HCT116 (cell line): Measurements from ENCODE around the gene DMKN. TPM values are rescaled to one million over a fixed set of nuclear protein-coding genes. Genes with fewer than 3 reads are reported as not detected.

ENCODE experiments used
- ATAC-seq: fragments of 200-7000 bp; cut with Tn5 transposase; 2 replicates; pipeline ENCODE4 v1.9.1; 2020; ENCODE audit warnings: mild to moderate bottlenecking, moderate library complexity
- BruUV-seq: library from RNA; stranded (reverse); fragments of 400-500 nt; replicated peaks from 2 replicates; lab custom pipeline; 2021; lab: Mats Ljungman, UMichigan
- CTCF ChIA-PET: fragments of 300-600 bp; sonication (Branson Sonifier 250); formaldehyde crosslinking; loops from one replicate; lab custom pipeline; 2021; ENCODE audit warnings: antibody characterized with exemption; lab: Charles Lee
- POLR2A ChIA-PET: fragments of 300-600, 350-600 bp; sonication (Branson Sonifier 250); formaldehyde crosslinking; loops from one replicate; lab custom pipeline; 2021; ENCODE audit warnings: antibody characterized with exemption; lab: Charles Lee
- RAD21 ChIA-PET, 2 experiments: fragments of 300-600 bp; sonication (Branson Sonifier 250); formaldehyde crosslinking; loops; one replicate each; lab custom pipeline; 2023; ENCODE audit warnings: low total read pairs in 2 of 2; ENCODE audit not compliant: uncharacterized antibody in 2 of 2, unreplicated experiment in 2 of 2, low non-redundant PET in 1 of 2; lab: Charles Lee
- DNase-seq: peaks from one replicate; pipeline ENCODE4 v3.0.0-alpha.2; 2010; ENCODE audit warnings: low read depth, low spot score
- H2AFZ ChIP-seq: fragments of 200-600 bp; shearing (Covaris generic), sonication (generic); 2 replicates; pipeline ENCODE4 v1.6.1; 2017; ENCODE audit warnings: low read depth, mixed run types, mixed read lengths, antibody characterized with exemption, low read length; ENCODE audit not compliant: poor library complexity, severe bottlenecking
- H3K27ac ChIP-seq: 2 replicates; pipeline ENCODE4 v1.5.1; 2012; ENCODE audit warnings: low read depth, low read length
- H3K27me3 ChIP-seq: fragments of 200-600 bp; sonication (generic); 2 replicates; pipeline ENCODE4 v1.6.1; 2016; ENCODE audit warnings: mixed run types, low read length, mixed read lengths; ENCODE audit not compliant: insufficient read depth
- H3K36me3 ChIP-seq, 2 experiments: fragments of 200-500 bp in 1 of 2; fragments of 200-600 bp in 1 of 2; sonication (Bioruptor generic) in 1 of 2; sonication (generic) in 1 of 2; 2 replicates each; pipeline versions ENCODE4 v1.5.1 to v1.6.1; 2014 to 2016; ENCODE audit warnings: low read length in 2 of 2, inconsistent platforms in 1 of 2, mixed read lengths in 1 of 2, mixed run types in 1 of 2; ENCODE audit not compliant: insufficient read depth in 2 of 2, control insufficient read depth in 1 of 2
- H3K4me1 ChIP-seq, 2 experiments: fragments of 200-600 bp in 1 of 2; sonication (generic) in 1 of 2; 2 replicates each; pipeline versions ENCODE4 v1.5.1 to v1.6.1; 2012 to 2017; ENCODE audit warnings: low read length in 2 of 2, inconsistent platforms in 1 of 2, mild to moderate bottlenecking in 1 of 2, mixed read lengths in 1 of 2, mixed run types in 1 of 2, moderate library complexity in 1 of 2; ENCODE audit not compliant: insufficient read depth in 2 of 2, control insufficient read depth in 1 of 2
- H3K4me2 ChIP-seq: fragments of 200-600 bp; sonication (generic); 2 replicates; pipeline ENCODE4 v1.6.1; 2017; ENCODE audit warnings: mixed run types, low read length, mixed read lengths
- H3K4me3 ChIP-seq, 2 experiments: fragments of 200-600 bp in 1 of 2; sonication (generic) in 1 of 2; replicated peaks in 1 of 2; 2 replicates each; pipeline ENCODE4 v1.5.1; 2011 to 2016; ENCODE audit warnings: low read length in 2 of 2, control low read depth in 1 of 2, low read depth in 1 of 2, mild to moderate bottlenecking in 1 of 2, mixed read lengths in 1 of 2, mixed run types in 1 of 2
- H3K79me2 ChIP-seq: fragments of 200-600 bp; sonication (generic); 2 replicates; pipeline ENCODE4 v1.6.1; 2017; ENCODE audit warnings: mild to moderate bottlenecking, mixed run types, low read length, moderate library complexity, mixed read lengths; ENCODE audit not compliant: insufficient read depth
- H3K9ac ChIP-seq: fragments of 200-600 bp; sonication (generic); 2 replicates; pipeline ENCODE4 v1.6.1; 2016; ENCODE audit warnings: low read length, mixed read lengths
- H3K9me2 ChIP-seq: fragments of 200-600 bp; sonication (generic), shearing (Covaris generic); 2 replicates; pipeline ENCODE4 v1.6.1; 2017; ENCODE audit warnings: mixed run types, mild to moderate bottlenecking, moderate library complexity; ENCODE audit not compliant: insufficient read depth
- H3K9me3 ChIP-seq, 2 experiments: fragments of 200-500 bp in 1 of 2; fragments of 200-600 bp in 1 of 2; sonication (Bioruptor generic) in 1 of 2; sonication (generic) in 1 of 2; 2 replicates each; pipeline ENCODE4 v1.6.1; 2014 to 2017; ENCODE audit warnings: low read length in 2 of 2, mixed read lengths in 2 of 2, inconsistent platforms in 1 of 2, low read depth in 1 of 2, mild to moderate bottlenecking in 1 of 2, mixed run types in 1 of 2, moderate library complexity in 1 of 2; ENCODE audit not compliant: control insufficient read depth in 1 of 2, insufficient read depth in 1 of 2
- H4K20me1 ChIP-seq: fragments of 200-600 bp; sonication (generic), shearing (Covaris generic); 2 replicates; pipeline ENCODE4 v1.6.1; 2017; ENCODE audit warnings: mixed run types, mild to moderate bottlenecking, moderate library complexity; ENCODE audit not compliant: insufficient read depth
- ATF3 ChIP-seq: IDR thresholded peaks from 2 replicates; pipeline ENCODE4 v1.6.1; 2012
- CBX3 ChIP-seq: IDR thresholded peaks from 2 replicates; pipeline ENCODE4 v1.6.1; 2012; ENCODE audit warnings: low read depth
- CEBPB ChIP-seq: IDR thresholded peaks from 2 replicates; pipeline ENCODE4 v1.6.1; 2012; ENCODE audit warnings: low read depth
- EGR1 ChIP-seq: IDR thresholded peaks from 2 replicates; pipeline ENCODE4 v1.6.1; 2012; ENCODE audit warnings: low read depth
- EZH2 ChIP-seq: fragments of 200-600 bp; sonication (generic); IDR thresholded peaks from 2 replicates; pipeline ENCODE4 v1.6.1; 2017; ENCODE audit warnings: antibody characterized with exemption, mixed run types
- FOSL1 ChIP-seq: IDR thresholded peaks from 2 replicates; pipeline ENCODE4 v1.6.1; 2012; ENCODE audit warnings: low read depth
- JUND ChIP-seq: IDR thresholded peaks from 2 replicates; pipeline ENCODE4 v1.6.1; 2012
- MAX ChIP-seq: IDR thresholded peaks from 2 replicates; pipeline ENCODE4 v1.6.1; 2012
- POLR2A ChIP-seq: IDR thresholded peaks from 2 replicates; pipeline ENCODE4 v1.7.0; 2011; ENCODE audit warnings: borderline replicate concordance; ENCODE audit not compliant: insufficient read depth, insufficient read length; ENCODE audit errors: extremely low read depth
- POLR2AphosphoS5 ChIP-seq: IDR thresholded peaks from 2 replicates; pipeline ENCODE4 v1.6.1; 2011; ENCODE audit warnings: mild to moderate bottlenecking, low read depth, low read length, moderate library complexity
- RAD21 ChIP-seq: IDR thresholded peaks from 2 replicates; pipeline ENCODE4 v1.6.1; 2012; ENCODE audit warnings: low read depth, mild to moderate bottlenecking
- SIN3A ChIP-seq: IDR thresholded peaks from 2 replicates; pipeline ENCODE4 v1.6.1; 2012; ENCODE audit warnings: low read depth
- SP1 ChIP-seq: IDR thresholded peaks from 2 replicates; pipeline ENCODE4 v1.6.1; 2012; ENCODE audit warnings: low read depth
- YY1 ChIP-seq: IDR thresholded peaks from 2 replicates; pipeline ENCODE4 v1.6.1; 2011; ENCODE audit warnings: low read length, low read depth, moderate library complexity, mild to moderate bottlenecking; ENCODE audit not compliant: insufficient replicate concordance; ENCODE audit errors: extremely low read depth
- ZBTB33 ChIP-seq: IDR thresholded peaks from 2 replicates; pipeline ENCODE4 v1.6.1; 2011; ENCODE audit warnings: mild to moderate bottlenecking, low read length, moderate library complexity; ENCODE audit not compliant: insufficient replicate concordance; ENCODE audit errors: extremely low read depth
- ZFX ChIP-seq: fragments of 450-650 bp; IDR thresholded peaks from 2 replicates; pipeline ENCODE4 v1.6.1; 2017
- ZNF274 ChIP-seq: fragments of 200-500 bp; sonication (Bioruptor generic); IDR thresholded peaks from 2 replicates; pipeline ENCODE4 v1.6.1; 2014; ENCODE audit warnings: mild to moderate bottlenecking, low read depth, low read length, inconsistent platforms
- intact Hi-C: fragments of 100-400 bp; cut with micrococcal nuclease; formaldehyde crosslinking; loops from 2 replicates; pipeline ENCODE4 v1.10.0; 2022
- total RNA-seq: library from RNA; stranded (reverse); gene quantifications from one replicate; pipeline ENCODE4 v1.2.1, GENCODE V29; 2021; ENCODE audit not compliant: unreplicated experiment

DMKN gene
- total RNA-seq, 1 experiment from 2014 or later = 246 TPM

DNA sequence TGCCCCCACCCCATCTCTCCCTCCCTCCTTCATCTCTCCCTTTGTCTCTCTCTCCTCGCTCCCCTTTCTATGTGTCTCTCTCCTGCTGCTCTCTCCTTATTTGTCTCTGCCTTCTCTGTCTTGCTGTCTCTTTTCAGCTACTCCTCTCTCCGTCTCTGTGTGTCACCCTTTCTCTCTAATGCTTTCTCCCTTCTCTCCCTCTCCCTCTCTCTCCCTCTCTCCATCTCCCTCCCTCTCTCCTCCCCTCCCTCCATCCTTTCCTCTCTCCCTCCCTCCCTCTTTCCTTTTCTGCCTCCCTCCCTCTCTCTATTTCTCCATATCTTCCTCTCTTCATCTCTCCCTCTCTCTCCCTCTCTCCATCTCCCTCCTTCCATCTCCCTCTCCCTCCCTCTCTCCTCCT, 49.3 kb upstream of the DMKN start:
- no peaks in the 10 kb centered on the region for H3K9me3 ChIP-seq
- ChIA-PET POLR2A (no interaction called here), RAD21 (no interaction called here)
- H3K4me2 ChIP-seq = no peak overlapping the region
- no peak overlapping the region for H3K9ac ChIP-seq
- H3K36me3 ChIP-seq = no peaks in the 10 kb centered on the region
- H3K27ac ChIP-seq = no peak overlapping the region
- H4K20me1 ChIP-seq = no peaks in the 10 kb centered on the region
- H2AFZ ChIP-seq = no peak overlapping the region
- intact Hi-C loops = no loop called here
- BruUV-seq = no TSS peak
- H3K4me1 ChIP-seq = peaks cover 0 to 8% of the 10 kb centered on the region in 2 experiments; a peak in 1 of 4 replicates
- no peaks in the 10 kb centered on the region for H3K27me3 ChIP-seq
- TF ChIP-seq CEBPB (no peak), POLR2A (no peak), YY1 (no peak), EZH2 (no peak), JUND (no peak), FOSL1 (no peak), ZBTB33 (no peak), MAX (no peak), ZFX (no peak), SP1 (no peak), CBX3 (no peak), POLR2AphosphoS5 (no peak), EGR1 (no peak), SIN3A (no peak), ZNF274 (no peak), ATF3 (no peak), RAD21 (no peak)
- TF ChIP-seq, all 23 proteins: peak for 0
- DNase-seq = no peak
- CTCF ChIA-PET = interaction anchor here (0.8 kb wide), 1 partner anchor 118 kb away, joined by 3 read pairs; no protein-coding TSS in a partner anchor
- no peak overlapping the region for H3K4me3 ChIP-seq
- ATAC-seq = no peak
- no peaks in the 10 kb centered on the region for H3K79me2 ChIP-seq
- no peaks in the 10 kb centered on the region for H3K9me2 ChIP-seq
